ENCODE results near the gene C10orf95.

C10orf95 gene

DNA sequence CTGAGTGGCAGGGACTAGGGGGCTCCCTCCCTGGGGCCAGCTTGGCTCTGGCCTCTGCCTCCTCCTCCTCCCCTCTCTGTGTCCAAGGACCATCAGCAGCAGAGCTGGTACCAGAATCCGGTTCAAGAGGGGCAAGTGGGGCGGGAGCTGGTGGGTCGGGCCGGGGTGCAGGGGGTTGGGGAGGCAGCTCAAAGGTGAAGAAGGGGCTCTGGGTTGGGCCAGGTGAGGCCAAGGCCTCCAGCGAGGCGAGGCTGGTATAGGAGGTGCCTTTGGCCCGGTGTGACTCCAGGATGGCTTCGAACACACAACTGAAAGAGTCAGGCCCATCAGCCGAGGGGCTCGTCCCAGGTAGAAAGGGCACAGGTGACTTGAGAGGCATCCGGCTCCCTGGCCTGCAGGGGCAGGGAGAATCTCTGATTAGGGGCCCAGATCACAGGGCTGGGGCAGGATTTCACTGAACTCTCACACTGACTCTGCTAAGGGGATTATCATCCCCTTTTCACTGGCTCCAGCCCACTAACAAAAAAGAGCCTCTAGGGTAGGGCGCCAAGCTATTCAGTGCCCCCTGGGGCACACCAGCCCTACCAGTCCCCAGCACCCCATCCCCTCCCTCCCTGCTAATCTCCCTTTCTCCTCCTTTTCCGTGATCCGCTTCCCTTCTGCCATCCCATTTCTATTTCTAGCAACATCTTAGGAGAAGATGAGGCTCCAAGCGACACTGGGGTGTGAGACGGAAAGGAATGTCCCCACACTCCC is 37.4 kb downstream of the C10orf95 start:
- no peak for DNase-seq

DNA sequence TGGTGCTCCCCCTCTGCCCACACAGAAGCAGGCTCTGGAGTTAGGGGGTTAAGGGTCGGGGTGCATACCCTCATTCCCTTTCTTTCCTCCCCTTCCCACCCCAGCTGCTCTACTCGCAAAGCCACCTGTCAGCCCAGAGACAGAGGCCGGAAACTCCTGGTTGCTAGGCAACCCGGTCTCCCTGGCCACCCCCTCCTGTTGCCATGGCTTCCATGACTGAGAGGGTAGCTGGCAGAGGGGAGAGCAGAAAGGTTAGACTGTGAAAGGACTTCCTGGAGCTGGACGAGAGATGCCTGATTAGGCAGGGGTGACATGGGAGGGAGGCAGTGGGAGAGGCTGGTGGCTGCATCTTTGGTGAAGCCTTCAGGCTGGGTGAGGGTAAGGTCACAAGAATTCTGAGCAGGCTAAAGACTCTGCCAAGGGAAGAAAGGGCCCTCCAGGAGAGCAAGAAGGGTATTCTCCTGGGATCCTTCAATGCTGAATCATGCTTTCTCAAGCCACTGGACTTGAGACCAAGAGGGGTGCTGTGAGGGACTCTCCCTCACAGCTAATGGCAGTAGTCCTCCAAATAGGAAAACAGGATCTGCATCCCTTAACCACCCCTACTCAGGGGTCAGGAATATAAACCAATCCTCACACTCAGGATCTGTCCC is 38.2 kb downstream of the C10orf95 start:
- DNase-seq: peak; percentile 41

DNA sequence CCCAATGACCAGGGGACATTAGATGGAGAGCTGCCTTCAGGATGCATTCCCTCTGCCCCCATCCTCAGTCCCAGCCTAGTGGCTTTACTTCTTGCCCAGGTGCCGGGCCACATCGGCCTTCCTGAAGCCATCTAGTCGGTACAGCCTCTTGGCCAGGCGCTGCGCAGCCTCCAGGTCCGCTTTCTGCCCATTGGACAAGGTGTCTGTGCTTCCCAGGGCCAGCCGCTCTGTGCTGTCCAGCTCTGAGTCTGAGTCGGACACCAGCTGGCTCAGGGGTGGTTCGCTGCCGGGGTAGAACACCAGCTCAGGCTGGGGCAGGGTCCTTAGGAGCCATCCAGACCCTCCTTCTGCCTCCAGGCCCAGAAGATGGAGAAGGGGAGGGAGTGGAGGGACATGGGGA is 39.0 kb downstream of the C10orf95 start:
- DNase-seq: no peak

DNA sequence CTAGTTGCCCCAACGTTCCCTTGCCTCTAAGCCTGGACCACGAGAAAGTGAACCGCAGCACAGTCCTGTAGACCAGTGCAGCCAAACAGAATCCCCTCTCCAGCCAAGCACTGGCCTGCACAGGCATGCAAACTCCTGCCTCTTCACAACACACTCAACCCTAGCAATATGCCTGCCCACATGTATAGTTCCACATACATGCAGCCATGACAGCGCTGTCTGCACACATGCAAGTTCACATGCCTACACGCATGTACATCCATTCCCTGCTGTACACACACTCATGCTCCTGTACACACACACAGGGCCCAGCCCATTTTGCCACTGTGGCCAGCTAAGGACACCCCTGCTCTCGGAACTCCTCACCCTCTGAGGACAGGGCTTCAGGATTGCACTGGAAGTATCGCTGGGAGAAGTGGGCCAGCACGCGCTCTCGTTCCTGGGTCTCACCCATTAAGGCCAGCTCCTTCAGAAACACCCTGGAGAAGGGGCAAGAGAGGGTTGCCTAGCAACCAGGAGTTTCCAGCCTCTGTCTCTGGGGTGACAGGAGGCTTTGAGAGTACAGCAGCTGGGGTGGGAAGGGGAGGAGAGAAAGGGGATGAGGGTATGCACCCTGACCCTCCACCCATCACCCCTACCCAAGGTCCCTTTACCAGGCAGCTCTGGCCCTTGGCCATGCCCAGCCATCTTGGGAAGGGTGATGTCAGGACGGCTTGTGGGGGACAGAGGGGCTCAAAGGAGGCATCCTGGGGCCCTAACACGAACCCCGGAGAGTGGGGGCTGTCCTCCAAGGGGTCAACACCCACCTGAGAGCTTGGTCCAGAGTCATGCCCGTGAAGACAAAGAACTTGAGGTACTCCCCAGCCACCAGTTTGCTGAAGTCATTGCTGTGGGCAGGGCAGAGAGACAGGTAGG is 39.7 kb downstream of the C10orf95 start:
- DNase-seq: no peak

DNA sequence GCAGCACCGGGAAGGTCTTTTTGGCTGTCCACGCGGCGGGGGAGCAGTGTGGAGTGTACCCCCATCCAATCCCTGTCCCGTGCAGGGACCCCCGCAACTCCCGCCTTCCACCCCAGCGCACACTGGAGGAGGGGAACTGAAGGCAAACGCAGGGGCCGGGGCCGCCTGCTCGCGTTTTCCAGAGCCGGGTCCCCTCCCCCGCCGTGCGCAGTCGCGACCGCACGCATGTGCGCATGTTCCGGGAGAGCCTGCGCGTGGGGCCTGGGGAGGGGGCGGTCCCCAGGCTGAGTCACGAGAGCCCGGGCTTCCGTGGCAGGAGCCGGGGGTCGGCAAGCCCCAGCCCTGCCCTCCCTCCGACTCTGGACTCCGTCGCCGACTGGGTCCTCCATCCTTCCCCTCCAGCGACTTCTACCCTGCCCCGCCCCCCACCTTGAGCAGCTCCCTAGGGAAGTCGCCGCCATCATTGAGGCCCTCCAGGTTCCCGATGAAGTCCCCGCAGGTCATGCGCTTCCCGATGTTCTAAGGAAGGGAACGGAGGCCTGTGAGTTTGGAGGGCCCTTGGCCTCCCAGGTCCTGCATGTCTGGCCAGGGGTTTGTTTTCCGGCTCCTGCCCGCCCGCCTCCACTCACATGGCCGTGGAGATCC is 40.8 kb downstream of the C10orf95 start:
- no peak for DNase-seq

DNA sequence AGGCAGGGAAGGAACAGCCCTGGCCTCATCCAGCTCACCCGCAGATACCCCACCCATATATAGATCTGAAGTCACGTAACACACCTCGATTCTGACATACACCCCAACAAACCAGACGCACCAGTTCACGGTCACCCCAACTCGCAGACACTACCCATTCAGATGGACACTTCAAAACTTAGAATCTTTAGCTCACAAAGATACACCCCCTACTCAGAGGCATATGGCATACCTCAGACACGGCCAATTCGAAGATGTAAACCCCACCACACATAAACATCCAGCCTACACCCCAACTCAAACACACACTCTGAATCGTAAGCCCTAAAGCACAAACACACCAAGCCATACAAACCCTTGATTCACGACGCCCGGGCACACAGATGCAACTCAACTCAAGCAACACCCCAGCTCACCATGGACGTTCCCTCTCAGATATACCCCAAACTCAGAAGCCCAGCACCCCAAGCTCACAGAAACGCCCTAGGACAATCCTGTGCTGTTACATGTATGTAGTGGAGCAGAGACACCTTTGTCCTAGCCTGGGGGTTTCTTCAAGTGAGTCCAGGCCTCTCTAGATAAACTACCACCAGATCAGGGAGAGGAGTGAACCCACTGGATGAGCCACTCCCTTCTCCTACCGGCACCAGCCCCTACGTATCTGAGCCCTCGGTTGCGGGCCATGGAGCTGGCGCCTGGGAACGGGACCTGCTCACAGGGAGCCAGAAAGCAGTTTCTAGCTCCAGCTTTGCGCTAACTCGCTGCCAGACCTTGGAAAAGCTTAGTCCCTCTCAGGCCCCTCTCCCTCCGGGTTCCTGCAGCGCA is 41.5 kb downstream of the C10orf95 start:
- DNase-seq: no peak

DNA sequence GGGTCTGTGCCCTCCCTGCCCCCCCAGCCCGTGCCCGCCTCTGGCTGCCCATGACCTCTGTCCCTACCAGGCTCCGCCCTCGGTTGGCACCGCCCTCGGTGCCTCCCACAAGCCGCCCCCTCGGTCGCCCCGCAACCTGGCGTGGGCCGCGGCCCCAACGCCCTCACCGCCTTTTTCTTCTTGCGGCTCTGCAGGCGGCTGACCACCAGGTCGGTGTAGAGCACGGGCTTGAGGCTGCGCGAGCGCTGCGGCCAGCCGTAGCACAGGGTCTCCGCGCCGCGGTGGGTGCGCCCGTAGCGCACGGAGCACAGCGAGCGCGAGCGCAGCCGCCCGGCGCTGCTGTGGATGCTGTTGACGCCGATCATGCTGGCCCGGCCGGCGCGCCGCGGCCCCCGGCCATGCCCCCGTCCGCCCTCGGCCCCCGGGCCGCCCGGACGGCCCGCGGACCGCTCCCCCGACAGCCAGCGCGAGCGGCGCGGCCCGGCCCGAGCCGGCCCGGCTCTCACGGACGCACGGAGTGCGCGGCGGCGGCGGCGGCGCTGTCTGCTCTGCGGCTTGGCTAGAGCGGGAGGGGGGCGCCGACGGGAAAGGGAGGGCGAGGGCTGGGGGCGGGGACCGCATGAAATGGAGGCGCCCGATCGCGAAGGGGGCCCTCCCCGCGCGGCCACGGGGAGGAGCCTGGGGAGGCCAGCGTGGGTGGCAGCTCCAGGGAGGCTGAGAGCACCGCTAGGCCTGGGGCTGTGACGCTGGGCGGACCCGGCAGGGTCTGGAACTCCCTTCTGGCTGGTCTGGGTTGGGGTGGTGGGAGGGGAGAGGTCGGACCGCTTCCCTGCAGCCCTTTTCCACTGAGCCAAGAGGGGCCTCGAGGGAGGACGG is 42.4 kb downstream of the C10orf95 start:
- DNase-seq: peak; percentile 7

DNA sequence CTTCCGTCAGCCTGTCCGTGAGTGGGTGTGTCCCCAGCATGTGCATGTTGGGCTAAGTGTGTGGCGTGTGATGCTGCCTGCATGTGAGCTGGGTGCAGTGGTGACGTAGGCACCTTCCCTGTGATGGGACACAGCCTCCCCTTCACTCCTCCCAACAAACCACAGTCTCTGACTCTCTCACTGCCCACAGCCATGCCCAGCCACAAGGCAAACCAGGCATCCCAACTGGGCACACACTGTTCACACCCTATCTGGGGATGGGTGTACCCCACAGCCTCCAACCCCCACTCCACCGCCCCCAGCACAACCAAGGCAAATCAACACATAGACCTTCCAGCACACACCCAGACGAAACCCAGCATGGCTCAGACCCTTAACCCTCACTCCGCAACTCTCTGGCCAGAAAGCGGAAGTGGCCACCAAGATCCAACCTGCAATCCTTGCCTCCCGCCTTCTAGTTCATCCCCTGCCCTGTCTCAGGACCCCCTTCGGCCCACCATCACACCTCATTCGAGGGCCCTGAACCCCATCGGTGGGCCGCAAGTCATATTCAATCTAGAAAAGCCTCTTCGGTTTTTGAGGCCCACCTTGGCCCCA is 43.1 kb downstream of the C10orf95 start:
- no peak for DNase-seq

DNA sequence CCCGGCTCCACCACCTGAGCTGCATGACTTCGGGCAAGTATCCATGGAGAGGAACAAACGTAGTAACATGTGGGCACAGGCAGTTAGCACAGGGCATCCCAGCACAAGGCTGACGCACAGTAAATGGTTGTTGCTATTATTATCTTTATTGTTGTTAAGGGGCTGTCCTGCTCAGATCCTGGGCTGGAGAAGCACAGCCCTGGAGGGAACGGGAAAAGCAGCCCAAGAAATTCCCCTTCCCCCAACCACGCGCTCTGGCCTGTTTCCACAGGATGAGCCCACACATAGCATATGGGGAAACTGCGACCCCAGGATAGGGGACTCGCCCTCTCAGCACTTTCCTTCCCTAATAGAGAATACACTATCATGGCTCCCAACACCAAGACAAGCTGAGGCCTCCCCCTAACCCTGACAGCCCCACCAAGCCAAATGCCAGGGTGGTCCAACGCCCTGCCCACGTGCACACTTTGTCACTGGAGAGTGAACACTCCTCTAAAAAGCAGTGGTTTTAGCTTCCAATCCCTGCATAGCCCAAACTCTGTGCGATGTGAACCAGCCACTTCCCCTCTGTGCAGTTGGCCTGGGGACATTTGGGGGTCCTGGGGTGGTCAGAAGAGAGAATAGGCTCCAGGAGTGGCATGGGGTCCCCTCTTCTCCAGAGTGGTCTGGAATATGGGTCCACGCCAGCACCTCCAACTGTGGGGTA is 43.8 kb downstream of the C10orf95 start:
- DNase-seq: no peak

DNA sequence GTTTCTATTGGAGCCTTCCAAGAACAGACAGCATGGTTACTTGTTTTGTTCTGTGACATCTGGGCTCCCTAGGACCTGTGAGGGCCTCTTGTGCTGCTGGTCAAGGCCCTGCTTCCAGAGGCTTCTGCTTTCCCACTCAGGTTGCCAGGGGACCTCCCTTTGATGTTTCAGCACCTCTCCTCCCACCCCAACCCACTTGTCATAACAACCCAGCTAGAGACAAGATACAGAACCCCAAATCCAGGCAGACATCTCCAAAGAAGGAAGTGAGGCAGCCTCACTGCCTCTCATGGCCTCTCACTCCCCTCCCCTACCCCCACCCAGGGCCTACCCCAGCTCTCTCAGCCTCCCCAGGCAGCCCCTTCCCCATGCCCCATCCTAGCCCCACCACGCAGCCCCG is 44.5 kb downstream of the C10orf95 start:
- DNase-seq: no peak

DNA sequence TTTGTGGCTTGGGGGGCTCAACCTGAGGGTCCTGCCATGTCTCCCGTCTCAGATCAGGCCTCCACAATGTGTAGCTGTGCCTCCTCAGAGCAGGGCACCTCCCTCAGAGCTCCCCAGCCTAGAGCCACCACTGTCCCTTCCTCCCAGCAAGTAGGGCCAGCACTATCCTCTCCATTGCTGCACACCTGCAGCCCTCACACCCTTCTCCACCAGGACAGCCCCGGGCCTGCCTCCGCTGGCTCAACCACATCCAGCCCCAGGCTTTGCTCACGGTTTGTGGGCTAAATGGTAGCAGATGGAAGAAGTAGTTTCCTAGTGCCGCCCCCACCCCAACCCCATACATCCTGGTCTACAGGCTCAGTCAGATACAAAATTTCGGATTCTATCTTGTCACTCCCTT is 45.7 kb downstream of the C10orf95 start:
- no peak for DNase-seq

DNA sequence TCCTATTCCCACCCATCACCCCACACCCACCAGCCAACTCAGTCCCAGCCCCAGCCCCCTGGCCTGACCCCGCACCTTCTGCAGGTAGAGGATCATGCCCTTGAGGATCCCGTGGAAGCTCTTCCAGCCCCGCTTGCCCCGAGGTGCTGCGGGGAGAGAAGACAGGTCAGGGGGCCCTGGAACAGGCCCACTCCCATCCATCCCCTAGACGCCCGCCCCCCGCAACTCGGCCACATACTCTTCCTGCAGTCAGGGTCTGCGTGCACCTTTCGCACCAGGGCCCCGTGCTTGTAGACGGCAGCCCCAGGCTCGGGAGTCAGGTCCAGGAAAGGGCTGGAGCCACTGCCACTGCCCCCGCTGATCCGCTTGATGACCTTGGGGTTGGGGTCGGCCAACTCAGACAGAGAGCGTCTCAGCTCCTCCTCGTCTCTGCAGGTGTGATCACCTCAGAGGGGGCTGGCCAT is 46.2 kb downstream of the C10orf95 start:
- no peak for DNase-seq

DNA sequence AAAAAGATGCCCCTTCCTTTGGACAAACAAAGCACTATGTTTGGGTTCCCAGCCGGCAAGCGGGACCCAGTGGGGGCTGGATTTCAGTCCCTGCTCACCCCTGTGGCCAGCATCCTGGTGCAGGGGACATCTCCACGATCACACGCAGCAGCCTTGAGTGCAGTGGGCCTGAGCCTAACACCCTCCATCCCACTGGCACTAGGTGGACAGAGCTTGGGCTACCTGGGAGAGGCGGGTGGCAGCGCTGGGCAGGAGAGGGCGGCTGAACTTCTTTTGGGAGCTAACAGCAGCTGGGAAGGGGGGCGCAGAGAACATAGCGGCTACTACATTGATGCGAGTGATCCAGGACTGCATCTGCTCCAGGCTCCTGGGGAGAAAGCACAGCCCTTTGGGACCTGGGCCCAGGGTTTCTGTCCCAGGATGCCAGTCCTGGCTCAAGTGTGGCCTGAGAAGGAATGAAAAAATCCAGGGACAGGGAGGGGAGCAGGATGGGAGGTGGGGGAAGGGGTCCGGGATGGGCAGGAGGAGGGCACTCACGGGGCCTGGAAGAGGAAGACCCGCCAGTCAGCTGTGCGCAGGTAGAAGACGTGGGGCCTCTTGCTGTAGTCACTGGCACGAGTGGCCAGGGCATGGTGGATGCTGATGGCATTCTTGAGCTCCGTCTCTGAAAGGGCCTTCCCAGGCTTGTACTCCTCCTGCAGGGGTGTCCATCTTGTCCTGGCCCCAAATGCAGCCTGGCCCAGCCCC is 46.8 kb downstream of the C10orf95 start:
- DNase-seq: no peak

DNA sequence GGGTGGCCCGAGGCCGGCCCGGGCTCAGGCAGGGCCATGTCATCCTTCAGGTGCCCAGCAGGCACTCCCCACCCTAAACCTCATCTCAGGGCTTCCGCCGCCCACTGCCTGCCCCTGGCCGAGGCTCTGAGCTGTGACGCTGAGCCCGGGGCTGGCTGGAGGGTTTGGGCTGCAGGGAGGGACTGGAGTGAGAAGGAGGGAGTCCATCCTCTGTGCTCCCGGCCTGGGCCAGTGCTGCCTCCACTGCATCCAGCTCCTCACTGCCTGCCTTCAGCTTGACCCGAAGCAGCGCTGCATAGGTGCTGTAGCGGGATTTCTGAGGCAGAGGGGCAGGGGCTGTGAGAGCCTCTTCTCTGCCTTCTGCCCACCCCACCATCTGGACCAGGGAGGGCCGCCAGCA is 48.2 kb downstream of the C10orf95 start:
- no peak for DNase-seq

DNA sequence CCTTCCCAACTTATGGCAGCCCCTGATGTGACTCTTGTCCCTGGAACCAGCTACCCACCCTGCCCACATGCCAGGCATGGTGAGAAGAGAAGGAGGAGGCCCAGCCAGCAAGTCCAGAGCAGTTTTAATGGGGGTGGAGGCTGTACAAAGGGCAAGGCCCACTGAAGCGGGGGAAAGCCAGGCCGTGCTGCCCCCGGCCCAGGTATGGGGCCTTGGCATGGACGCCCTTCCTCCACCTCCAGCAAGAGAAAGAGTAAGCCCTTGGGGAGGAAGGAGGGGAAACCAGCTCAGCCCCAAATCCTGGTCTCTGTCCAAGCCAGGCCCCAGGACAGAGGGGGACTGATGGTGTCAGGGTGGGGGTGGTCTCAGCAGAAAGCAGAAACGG is 48.8 kb downstream of the C10orf95 start:
- no peak for DNase-seq

DNA sequence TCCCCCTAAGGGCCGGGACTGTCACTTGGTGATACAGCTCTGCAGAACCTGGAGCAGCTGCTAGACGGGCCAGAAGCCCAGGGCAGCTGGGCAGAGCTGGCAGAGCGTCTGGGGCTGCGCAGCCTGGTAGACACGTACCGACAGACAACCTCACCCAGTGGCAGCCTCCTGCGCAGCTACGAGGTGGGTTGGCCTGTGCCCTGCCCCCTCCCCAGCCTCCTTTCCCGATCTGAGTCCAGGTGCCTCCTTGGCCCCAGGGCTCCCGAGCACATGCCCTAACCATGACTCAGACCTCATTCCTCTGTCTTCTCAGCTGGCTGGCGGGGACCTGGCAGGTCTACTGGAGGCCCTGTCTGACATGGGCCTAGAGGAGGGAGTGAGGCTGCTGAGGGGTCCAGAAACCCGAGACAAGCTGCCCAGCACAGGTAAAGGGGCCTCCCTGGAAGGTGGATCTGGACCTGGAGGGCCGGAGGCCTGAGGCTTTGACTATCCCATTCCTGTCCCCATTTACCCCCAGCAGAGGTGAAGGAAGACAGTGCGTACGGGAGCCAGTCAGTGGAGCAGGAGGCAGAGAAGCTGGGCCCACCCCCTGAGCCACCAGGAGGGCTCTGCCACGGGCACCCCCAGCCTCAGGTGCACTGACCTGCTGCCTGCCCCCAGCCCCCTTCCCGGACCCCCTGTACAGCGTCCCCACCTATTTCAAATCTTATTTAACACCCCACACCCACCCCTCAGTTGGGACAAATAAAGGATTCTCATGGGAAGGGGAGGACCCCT is 49.4 kb downstream of the C10orf95 start:
- DNase-seq: no peak

DNA sequence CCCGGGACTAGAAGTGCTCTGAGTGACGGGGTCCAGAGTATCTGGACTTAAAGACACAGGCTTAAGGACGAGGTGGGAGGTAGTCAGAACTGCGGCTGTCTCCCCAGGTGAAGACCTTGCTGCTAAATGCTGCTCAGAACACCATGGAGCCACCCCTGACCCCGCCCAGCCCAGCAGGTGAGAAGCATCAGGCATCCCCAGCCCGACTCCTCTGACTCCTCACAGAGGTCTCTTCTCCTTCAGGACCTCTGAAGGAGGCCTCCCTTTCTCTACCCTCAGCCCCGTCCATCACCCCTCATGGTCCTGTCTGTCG is 50.0 kb downstream of the C10orf95 start:
- DNase-seq: no peak

DNA sequence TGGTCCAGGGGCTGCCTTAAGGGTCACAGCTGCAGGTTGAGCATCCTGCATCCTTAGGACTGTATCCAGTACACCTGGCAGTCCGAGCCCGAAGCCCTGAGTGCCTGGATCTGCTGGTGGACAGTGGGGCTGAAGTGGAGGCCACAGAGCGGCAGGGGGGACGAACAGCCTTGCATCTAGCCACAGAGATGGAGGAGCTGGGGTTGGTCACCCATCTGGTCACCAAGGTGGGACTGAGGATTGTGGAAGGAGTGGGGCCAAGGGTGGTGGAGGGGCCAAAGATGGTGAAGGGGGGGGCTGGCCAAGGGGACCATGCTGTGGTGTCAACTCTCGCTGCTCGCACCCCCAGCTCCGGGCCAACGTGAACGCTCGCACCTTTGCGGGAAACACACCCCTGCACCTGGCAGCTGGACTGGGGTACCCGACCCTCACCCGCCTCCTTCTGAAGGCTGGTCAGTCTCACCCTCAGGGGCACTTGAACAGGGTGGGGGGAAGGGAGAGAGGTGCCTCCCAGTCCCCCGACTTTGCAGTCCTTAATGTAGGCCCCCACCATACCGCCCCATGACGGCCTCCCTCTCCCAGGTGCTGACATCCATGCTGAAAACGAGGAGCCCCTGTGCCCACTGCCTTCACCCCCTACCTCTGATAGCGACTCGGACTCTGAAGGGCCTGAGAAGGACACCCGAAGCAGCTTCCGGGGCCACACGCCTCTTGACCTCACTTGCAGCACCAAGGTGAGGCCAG is 50.6 kb downstream of the C10orf95 start:
- no peak for DNase-seq
